Large intestine (tissue), 1 donor: Measurements from ENCODE around the gene KANK4. TPM values are rescaled to one million over a fixed set of nuclear protein-coding genes. Genes with fewer than 3 reads are reported as not detected.

ENCODE experiments used
- polyA plus RNA-seq: library from polyadenylated mRNA; unstranded; fragments of 120-200 nt; gene quantifications from one replicate; pipeline ENCODE4 v1.2.1, GENCODE V29; 2013

Gene KANK4
- polyA plus RNA-seq, 1 donor, result 4.1 TPM

Other genes starting within 250 kb of the KANK4 start
- 1.3 TPM for gene L1TD1, start 124.6 kb downstream of the KANK4 start, polyA plus RNA-seq
- 36.3 TPM for gene USP1, start 117.6 kb upstream of the KANK4 start, polyA plus RNA-seq